Hematopoietic multipotent progenitor cell treated with erythropoietin and hydrocortisone succinate and interleukin-3 and kit ligand, for 6 days (in vitro differentiated cells): ENCODE data around the gene DYRK4.

Experiments
- DNase-seq: peaks from one replicate; pipeline ENCODE4 v3.0.0-alpha.2; 2015

DYRK4 gene

DNA sequence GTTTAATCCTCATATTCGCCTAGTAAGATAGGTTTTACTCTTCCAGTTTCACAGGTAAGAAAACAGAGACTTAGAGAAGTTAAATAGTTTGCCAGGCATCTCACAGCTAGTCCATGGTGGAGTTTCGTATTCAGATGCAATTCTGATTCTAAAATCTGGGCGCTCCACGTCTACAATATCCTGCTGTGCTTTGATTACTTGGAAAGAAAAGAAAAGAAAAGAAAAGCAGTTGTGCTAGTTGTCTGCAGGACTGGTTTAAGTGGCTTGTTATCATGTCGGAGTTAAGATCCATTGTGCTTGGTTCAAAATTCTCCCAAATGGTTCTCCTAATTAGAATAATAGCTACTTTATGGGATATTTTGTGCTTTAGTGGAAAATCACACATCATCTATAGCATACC, 68.3 kb downstream of the DYRK4 start:
- DNase-seq = no peak

DNA sequence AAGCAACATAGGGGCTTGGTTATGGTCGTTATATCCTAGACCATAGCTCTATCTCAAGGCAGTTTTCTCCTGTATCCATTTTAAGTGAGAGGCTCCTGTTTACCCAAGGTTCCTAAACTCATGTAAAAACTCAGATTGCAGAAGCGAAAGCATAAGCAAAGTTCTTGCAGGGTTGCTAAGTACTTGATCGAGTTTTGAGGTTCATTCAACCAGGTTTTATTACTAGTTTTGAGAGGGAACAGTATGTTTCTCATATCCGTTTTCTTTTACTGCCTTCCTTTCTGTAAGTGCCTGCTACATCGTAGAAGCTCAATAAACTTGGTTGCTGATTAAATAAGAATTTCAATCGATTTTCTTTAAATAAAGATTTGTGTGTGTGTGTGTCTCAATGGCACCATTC, 81.7 kb downstream of the DYRK4 start:
- no peak for DNase-seq

- no peak for DNase-seq
These were observed 83.0 kb downstream of the DYRK4 start for GRCh38 chr12:4645023-4645422.

GRCh38 chr12:4648104-4648500, 86.1 kb downstream of the DYRK4 start:
- peak; percentile 48 for DNase-seq

DNA sequence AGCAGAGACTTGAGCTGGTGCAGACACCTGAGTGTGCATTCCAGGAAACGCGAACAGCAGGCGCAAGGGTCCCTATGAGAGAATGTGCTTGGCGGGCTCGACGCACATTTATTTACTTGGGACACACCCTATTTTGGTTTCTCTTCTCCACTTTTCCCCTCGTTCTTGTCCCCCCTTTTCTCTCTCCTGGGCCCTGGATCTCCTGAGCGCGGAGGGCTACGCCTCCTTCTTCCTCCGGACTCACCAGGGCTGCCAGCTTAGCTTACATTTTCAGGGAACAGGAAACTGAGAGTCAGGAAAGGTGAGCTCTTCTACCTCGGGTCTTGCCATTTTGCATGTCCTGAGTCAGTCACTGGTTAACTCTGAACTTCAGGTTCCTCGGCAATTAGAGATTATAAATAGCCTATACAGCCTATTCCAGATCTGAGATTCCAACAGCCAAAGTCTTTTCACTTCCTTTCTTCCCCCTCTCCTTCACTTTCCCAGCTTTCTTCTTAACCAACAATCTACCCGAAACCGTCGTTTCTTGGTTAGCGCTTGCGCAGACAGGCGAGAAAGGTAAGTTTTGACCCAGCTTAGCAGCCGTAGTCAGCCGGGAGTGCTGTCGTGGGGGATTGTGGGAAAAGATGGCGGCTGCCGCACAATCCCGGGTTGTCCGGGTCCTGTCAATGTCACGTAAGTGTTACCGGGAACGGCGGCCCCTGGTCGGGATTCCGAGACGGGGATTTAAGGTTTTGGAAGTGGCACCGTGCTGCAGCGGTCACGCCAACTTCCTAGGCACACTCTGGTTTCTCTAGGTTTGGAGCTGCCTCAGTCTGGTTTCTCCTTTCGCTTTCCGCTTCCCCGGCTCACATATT, 86.7 kb downstream of the DYRK4 start, which contains the start of the genes AKAP3 and NDUFA9:
Gene AKAP3 (minus strand): TSS at position 551 of the 857 bp plus-strand sequence. CDS start 10,855 bp downstream, outside the sequence.
Gene NDUFA9 (plus strand): TSS at position 614 of the 857 bp plus-strand sequence. CDS start 13 bp downstream, at position 627.
- peak; percentile 93 for DNase-seq

GRCh38 chr12:4649358-4649661, 87.3 kb downstream of the DYRK4 start:
- DNase-seq = no peak

GRCh38 chr12:4653257-4653656, 91.2 kb downstream of the DYRK4 start:
- no peak for DNase-seq

GRCh38 chr12:4653691-4654090, 91.7 kb downstream of the DYRK4 start:
- DNase-seq = no peak
